ENCODE data around the gene TREH. TPM values are rescaled to one million over a fixed set of nuclear protein-coding genes. Genes with fewer than 3 reads are reported as not detected.

The TREH gene
- total and polyA plus RNA-seq, 2 of the 8 experiments (the other 6 are each of a cell fraction or from before 2014, with no cell fraction given): 0.03 TPM; not detected in 1

DNA sequence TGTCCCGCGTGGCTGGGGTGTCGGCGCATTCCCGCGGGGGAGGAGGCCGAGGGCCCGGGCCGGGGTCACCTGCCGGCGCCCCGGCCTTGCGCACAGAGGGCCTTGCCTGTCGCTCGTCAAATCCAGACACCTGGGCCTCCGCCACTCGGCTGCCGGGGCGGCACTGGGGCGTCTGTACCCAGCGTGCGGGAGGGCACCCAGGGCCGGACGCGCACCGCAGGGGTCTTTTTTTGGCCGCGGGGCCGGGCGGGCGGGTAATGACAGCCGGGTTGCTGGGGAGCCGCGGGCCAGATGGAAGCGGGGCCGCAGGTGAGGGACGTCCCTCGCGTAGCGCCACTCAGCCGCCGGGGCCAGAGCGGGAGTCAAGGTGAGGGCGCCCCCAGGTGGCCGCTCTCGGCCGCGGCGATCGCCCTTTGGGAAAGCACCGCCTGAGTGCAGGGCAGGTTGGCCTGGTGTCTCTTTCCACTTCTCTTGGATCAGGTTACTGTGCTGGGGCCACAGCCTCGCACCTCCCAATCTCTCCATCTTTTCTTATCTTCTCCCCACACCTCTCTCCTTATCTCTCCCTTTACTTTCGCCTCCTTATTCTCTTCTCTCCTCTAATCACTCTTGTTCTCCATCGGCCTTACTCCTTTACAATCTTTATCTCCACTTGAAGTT, 68.5 kb downstream of the TREH start (continued):
- TF ChIP-seq EP300 (IDR thresholded peaks at IDR 0.05; ENCODE audit: borderline replicate concordance in 1 of 2, low read depth in 2 of 2, low read length in 2 of 2) (no peak), EZH2 (IDR thresholded peaks at IDR 0.05; ENCODE audit: low read depth, low read length, severe bottlenecking) (no peak), POLR2A (IDR thresholded peaks at IDR 0.05; ENCODE audit: control extremely low read depth in 1 of 2, low read depth in 2 of 2, low read length in 2 of 2) (no peak), BRCA1 (IDR thresholded peaks at IDR 0.05; ENCODE audit: low read depth, low read length) (no peak)
